AG09319 (cell line): ENCODE data around the gene CHST9.

Experiments
- DNase-seq: peaks from one replicate; pipeline ENCODE4 v3.0.0-alpha.2; 2010; ENCODE audit warnings: low read depth; ENCODE audit errors: extremely low read depth
- TF ChIP-seq, protein P1 (sequence below): IDR thresholded peaks from 2 replicates; pipeline ENCODE4 v1.5.1; 2011; ENCODE audit warnings: low read depth, mild to moderate bottlenecking, inconsistent platforms, low read length, moderate library complexity

The CHST9 gene

GRCh38 chr18:27005589-27005988 lies 179.5 kb downstream of the CHST9 start:
- no peak for DNase-seq

GRCh38 chr18:27004056-27004829 lies 180.9 kb downstream of the CHST9 start:
- TF ChIP-seq, protein P1, sequence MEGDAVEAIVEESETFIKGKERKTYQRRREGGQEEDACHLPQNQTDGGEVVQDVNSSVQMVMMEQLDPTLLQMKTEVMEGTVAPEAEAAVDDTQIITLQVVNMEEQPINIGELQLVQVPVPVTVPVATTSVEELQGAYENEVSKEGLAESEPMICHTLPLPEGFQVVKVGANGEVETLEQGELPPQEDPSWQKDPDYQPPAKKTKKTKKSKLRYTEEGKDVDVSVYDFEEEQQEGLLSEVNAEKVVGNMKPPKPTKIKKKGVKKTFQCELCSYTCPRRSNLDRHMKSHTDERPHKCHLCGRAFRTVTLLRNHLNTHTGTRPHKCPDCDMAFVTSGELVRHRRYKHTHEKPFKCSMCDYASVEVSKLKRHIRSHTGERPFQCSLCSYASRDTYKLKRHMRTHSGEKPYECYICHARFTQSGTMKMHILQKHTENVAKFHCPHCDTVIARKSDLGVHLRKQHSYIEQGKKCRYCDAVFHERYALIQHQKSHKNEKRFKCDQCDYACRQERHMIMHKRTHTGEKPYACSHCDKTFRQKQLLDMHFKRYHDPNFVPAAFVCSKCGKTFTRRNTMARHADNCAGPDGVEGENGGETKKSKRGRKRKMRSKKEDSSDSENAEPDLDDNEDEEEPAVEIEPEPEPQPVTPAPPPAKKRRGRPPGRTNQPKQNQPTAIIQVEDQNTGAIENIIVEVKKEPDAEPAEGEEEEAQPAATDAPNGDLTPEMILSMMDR: peak; percentile 30
- no peak for DNase-seq

More at GRCh38 chr18:27005589-27005988, 179.5 kb downstream of the CHST9 start:
- TF ChIP-seq, protein P1: peak; percentile 11

- TF ChIP-seq, protein P1: no peak
These were observed 185.3 kb downstream of the CHST9 start for GRCh38 chr18:26999797-27000196.

DNA sequence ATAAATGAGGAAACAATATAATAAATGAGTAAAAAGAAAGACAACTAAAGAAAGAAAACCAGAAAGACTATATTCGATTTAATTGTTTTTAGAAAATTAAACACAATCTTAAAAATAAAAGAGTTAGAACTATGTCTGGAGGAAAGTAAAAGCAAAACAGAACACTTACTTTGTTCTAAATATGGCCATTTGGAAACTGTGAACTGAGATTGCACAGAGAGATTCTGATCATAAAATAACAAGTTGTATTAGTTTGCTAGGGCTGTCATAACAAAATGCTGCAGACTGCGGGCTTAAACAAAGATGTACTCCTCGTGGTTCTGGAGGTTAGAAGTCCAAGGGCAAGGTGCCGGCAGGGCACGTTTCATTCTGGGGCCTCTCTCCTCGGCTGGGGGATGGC lies 191.5 kb downstream of the CHST9 start:
- TF ChIP-seq, protein P1: no peak
- DNase-seq: no peak

More at GRCh38 chr18:26999797-27000196, 185.3 kb downstream of the CHST9 start:
- no peak for DNase-seq

- TF ChIP-seq, protein P1: no peak
- DNase-seq: no peak
These were observed 192.2 kb downstream of the CHST9 start for GRCh38 chr18:26992926-26993325.

DNA sequence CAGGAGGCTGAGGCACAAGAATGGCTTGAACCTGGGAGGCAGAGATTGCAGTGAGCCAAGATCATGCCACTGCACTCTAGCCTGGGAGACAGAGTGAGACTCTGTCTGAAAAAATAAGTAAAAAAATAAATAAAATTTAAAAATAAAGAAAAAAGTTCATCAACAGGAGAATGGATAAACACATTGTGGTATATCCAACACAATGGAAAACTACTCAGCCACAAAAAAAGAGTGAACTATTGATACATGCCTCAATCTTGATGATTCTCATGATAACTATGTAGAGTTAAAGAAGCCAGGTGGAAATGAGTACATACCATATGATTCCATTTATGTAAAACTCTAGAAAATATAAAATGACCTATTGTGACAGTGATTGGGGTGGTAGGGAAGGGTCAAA lies 195.3 kb downstream of the CHST9 start:
- DNase-seq: no peak
- TF ChIP-seq, protein P1: no peak

DNA sequence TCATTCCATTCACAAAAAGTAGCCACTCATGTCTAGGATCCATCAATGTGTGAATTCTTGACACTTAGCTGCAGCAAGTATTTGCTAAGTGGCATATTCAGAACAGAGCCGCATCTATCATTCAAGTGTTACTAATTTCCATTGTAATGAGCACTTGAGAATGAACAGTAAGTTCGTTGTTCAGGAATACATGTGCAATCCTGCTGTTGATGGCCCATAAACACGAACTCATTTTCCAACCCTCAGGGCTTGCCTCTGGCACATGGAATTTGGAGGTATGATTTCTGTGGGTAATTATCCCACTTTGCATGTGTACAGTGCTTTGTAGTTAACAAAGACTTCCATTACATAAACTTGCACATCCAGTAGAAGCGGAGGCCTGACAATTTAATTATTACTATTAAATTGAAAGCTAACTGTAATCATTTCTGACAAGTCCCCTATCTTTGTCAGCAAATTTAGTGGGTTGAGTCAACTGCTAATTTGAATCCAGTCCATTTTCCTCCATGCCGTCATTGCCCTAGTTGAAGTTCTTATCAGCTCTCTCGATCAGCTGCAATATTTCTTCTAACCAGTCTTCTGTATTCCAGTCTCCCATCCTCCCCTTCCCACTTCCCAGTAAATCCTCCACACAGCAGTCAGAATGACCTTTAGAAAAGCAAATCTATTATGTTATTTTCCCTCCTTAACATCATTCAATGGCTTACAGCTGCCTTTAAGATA lies 203.6 kb downstream of the CHST9 start:
- TF ChIP-seq, protein P1: no peak
- DNase-seq: no peak
